NCI-H2196 (cell line): ENCODE measurements around the gene ZC3H12C.
A peak's percentile ranks its signal among the peaks of the same experiment; 100 is the strongest.
"Not testable (repeated sequence)": the region's sequence is repeated elsewhere in the genome, so short reads cannot be mapped to it uniquely, and the experiment has no call there.

Experiments used
- DNase-seq: peaks from one replicate; lab custom pipeline; 2025; ENCODE audit not compliant: unreplicated experiment; lab: John Stamatoyannopoulos, UW

ZC3H12C gene

DNA sequence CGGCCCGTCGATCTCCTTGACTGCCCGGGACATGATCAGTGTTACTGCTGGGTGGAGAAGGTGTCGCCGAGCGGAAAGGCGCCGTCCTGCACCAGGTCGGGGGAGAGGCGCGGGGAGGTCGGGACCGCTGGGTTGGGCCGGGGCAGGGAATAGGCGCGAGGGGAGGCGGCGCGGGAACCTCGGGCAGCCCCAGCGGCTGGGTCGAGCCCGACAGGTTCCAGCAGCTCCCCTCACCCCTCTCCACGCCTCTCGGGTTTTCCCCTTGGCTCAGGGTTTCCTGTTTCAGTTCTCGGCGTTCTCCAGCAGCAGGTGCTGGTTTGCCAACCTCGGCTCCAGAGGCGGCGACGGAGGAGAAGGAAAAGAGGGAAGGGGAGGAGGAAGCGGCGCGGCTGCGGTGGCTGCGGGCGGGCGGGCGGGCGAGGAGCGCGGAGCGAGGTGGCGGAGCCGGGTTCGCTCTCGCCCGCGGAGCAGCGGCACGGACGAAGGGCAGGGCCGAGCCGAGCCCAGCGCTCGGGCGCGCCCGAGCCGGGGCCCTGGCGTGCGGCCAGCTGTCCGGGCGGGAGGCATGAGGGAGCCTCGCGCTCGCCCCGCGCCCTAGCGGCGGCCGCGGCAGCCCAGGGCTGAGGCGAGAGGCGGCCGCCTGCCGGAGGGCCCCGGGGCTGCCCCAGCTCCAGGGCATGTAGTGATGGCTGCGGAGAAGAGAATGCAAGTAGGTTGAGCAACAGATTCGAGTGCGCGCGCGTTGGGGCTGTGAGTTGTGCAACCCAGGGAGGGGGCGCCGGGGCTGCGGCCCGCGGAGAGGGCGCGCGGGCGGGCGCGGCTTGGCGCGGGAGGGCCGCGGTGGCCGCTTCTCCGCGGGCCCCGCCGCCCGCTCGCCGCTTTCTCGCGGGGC, at the start of gene ZC3H12C:
TSS of gene ZC3H12C (plus strand) at position 878 of the 892 bp plus-strand sequence. CDS start 20 bp downstream, outside the sequence.
- peak; percentile 84 for DNase-seq

- no peak for DNase-seq
These were observed 48.8 kb upstream of the ZC3H12C start for GRCh38 chr11:110044226-110044968.

DNA sequence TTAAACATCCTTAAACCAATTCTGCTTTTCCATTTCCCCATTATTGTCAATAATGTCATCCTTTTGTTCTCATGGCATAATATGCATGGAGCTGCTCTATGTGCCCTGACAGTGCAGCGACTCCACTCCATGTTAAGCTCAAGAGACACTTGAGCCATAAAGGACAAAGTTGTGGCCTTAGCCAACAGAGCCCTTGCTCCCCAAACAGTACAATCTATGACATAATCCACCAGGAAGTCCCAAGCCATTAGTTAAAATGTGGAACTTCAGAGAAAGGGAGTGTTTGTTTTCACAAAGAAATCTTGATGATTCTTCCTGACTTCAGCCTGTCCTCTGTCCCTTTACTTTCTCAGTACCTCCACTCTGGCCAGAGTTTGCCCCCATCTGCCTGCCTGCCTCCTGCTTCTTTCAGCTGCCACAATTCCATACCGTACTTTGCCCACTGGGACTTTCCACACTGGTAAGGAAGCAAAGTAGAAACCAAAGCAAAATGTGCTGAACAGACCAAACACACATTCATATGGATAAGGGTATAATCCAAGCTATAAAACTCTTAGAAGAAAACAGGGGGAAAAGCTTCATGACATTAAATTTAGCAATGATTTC, 46.3 kb upstream of the ZC3H12C start:
- no peak for DNase-seq

DNA sequence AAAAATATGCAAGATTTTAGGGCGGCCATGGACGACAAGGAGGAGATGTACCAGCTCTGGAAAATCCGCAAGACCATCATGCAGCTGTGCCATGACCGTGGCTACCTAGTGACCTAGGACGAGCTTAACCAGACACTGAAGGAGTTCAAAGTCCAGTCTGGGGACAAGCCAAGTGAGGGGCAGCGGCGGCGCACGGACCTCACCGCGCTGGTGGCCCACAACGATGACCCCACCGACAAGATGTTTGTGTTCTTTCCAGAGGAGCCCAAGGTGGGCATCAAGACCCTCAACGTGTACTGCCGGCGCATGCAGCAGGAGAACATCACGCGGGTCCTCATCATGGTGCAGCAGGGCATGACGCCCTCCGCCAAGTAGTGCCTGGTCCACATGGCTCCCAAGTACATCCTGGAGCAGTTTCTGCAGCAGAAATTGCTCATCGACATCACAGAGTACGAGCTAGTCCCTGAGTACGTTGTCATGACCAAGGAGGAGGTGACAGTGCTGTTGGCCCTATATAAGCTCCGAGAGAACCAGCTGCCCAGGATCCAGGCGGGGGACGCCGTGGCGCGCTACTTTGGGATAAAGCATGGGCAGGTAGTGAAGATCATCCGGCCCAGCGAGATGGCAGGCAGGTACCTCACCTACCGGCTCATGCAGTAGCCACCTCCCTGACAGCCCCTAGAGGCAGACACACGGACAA, 43.5 kb upstream of the ZC3H12C start:
- no peak for DNase-seq

- no peak for DNase-seq
These were observed 43.0 kb upstream of the ZC3H12C start for GRCh38 chr11:110050201-110050506.

DNA sequence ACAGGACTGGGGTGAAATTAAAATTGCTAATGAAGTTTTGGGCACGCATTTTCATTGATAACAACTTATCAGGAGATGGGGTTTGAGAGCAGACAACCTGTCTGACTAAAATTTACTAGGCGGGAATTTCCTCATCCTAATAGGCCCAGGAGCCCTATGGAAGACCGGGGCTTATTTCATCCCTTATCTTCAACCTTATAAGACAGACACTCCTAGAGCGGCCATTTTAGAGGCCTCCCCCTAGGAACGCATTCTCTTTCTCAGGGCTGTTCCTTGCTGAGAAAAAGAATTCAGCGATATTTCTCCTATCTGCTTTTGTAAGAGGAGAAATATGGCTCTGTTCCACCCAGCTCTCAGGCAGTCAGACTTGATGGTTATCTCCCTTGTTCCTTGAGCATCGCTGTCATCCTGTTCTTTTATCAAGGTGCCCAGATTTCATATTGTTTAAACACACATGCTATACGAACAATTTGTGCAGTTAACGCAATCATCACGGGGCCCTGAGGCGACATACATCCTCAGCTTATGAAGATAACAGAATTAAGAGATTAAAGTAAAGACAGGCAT, 39.3 kb upstream of the ZC3H12C start:
- DNase-seq: peak; percentile 3

- no peak for DNase-seq
These were observed 36.2 kb upstream of the ZC3H12C start for GRCh38 chr11:110056956-110057355.

DNA sequence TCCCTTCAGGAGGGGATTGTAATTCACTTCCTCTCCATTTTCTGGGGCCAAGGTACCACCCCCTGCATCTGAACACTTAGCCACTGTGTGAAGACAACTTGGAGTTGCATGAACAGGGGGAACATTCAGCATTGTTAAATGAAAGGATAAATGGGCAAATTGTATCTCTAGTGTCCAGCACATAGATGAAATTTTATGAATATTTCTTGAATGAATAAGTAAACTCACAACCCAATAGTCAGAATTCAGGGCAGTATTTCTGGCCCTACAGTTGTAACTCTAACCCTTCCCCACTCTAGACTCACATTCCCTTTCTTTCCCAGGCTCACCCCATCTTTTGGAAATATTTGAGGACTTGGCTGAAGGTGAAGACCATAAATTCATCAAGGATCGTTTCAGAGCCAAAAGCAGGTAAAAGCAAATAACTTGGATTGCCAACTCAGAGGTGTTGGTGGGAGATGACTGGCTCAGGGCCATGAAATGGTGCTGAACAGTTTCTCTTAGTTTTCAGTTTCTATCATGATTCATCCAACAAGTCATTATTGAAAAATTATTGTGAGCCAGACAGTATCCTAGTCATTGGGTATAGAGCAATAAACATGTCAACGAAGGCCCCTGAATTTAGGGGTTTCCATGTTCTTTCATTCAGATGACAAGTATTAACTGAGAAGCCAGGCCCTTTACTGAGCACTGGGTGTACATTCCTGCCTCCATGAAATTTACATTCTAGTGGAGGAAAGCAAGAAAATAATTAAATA, 33.3 kb upstream of the ZC3H12C start:
- no peak for DNase-seq

DNA sequence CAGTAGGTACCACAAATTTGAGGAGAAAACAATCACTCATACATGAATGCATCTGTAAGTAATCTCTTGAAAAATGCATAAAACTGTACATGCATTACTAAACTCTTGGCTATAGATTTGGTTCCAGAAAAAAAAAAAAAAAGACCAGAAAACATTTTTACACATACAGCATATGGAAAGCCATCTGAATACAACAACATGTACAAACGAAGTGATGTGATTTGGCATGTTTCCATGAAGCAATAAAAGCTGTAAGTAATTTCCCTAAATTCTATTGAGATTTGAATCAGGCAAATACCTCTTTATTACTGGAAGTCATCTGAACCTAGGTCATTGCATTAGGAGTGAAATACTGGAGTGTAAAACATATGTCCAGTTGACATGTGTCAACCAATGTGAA, 31.9 kb upstream of the ZC3H12C start:
- DNase-seq: no peak

DNA sequence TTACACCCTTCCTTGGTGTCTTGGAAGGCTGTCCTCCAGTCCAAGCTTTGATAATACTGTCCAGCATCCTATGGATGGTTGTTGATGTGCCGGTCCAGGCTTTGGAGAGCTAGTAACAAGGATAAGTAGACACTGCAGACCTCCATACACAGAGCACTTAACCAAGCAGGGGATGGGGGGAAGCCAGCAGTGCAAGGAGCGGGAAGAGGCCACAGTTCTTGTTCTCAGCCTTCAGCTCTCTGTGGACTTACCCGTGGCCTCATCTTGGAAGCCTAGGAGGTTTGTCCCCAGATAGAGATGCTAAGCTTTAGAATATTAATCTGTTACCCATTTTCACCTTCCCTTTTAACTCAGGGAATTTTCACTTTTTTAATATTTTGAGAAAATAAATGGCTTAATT, 30.9 kb upstream of the ZC3H12C start:
- DNase-seq: no peak

GRCh38 chr11:110065189-110065588, 28.0 kb upstream of the ZC3H12C start:
- DNase-seq: no peak

DNA sequence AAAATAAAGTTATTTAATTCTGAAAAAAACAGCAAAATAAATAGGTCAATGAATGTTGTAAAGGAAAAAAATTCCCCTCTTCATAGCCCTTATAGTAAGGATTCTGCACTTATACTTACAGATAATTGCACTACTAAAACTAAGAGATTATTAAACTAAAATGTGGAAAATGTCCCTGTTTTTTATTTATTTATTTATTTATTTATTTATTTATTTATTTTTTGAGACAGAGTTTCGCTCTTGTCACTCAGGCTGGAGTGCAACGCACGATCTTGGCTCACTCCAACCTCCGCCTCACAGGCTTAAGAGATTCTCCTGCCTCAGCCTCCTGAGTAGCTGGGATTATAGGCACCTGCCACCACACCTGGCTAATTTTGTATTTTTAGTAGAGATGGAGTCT, 25.2 kb upstream of the ZC3H12C start:
- DNase-seq: not testable (repeated sequence)

DNA sequence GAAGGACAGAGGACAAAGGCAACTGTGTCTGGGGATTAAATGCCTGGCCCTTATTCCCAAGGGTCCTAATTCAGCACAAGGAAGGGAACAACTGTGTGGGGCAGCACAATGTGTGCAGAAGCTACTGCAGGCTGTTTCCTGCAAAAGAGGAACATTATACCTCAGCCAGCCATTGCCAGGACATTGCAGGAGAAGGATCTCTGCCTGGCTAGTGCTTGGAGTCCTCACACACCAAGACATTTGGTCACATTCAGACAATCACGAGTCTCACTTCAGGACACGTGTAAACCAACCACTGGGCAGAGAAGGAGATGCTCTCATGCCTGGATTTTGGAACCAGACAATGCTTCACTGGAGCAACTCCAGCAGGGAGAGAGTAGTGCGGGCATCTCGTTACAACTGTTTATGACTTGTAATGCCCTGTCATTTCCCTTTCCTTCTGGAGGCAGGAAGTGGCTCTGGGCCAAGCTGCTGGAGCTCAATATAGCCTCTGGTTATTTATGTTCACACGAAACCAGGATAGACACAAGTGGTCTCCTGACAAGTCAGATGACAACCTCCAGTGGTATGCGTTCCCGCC, 23.9 kb upstream of the ZC3H12C start:
- DNase-seq: no peak

DNA sequence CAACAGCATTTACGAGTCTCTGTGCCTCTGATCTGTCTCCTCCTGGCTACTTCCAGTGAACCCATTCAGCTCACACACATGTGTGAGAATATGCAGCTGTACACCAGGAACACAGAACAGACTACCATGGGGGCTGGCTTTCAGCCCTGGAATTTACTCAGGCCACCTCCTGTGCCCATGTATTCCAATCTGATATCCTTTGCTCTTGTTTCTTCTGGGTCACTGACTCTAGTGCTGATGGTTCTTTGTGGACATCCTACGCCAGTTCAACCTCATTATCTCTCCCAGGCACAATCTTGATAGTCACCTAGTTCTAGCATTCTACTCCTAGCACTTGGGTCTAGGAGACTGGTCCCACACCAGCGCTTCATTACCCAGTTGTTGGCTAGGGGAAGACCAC, 23.0 kb upstream of the ZC3H12C start:
- DNase-seq: no peak

DNA sequence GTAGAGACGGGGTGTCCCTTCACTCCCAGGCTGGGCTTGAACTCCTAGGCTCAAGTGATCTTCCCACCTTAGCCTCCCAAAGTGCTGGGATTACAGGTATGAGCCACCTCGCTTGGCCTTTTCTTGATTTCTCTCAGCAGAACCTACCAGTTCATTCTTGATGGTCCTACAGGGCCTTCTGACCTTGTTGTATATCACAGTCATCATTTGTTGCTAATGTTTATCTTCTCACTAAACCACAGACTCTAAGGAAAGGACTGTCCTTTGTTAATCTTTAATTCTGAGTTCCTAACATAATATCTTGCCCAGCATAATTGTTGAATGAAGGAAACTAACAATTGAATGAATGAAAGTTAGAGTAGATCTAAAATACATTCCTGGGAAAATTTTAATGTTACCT, 22.0 kb upstream of the ZC3H12C start:
- DNase-seq: no peak

- DNase-seq: no peak
These were observed 20.3 kb upstream of the ZC3H12C start for GRCh38 chr11:110072930-110073329.

- DNase-seq: no peak
These were observed 18.7 kb upstream of the ZC3H12C start for GRCh38 chr11:110074499-110074898.

DNA sequence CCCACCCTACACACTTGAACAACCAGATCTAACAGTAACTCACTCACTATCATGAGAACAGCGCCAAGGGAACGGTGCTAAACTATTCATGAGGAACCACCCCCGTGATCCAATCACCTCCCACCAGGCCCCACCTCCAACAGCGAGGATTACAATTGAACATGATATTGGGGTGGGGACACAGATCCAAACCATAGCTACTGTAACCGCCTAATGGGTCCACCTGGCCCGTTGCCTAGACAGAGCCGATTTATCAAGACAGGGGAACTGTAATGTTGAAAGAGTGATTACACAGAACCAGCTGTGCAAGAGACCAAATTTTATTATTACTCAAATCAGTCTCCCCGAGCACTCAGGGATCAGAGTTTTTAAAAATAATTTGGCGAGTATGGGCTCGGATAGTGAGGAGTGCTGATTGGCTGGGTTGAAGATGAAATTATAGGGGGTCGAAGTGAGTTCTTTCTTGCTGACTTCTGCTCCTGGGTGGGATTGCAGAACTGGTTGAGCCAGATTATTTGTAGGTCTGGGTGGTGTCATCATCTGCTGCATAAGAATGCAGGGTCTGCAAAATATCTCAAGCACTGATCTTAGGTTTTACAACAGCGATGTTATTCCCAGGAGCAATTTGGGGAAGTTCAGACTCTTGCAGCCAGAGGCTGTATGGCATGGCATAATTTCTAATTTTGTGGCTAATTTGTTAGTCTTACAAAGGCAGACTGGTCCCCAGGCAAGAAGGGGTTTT, 17.9 kb upstream of the ZC3H12C start:
- no peak for DNase-seq

DNA sequence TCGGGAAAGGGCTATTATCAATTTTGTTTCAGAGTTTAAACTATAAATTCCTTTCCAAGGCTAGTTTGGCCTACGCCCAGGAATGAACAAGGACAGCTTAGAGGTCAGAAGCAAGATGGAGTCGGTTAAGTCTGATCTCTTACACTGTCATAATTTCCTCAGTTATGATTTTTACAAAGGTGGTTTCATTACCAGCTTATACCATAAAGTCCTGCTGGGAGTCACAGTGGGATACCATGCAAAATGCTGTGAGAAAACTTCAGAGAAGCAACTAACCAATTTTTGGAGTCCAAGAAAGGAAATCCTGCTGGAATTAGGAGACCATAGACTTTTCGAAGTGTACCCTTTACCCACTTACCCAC, 17.4 kb upstream of the ZC3H12C start:
- DNase-seq: no peak
